GM15510 (cell line): ENCODE measurements around the gene GPR152.

Experiments used
- POLR2A ChIP-seq: IDR thresholded peaks from 3 replicates; pipeline ENCODE4 v1.6.1; 2011; ENCODE audit warnings: borderline replicate concordance; ENCODE audit not compliant: insufficient read length; ENCODE audit errors: extremely low read depth

GPR152 gene

DNA sequence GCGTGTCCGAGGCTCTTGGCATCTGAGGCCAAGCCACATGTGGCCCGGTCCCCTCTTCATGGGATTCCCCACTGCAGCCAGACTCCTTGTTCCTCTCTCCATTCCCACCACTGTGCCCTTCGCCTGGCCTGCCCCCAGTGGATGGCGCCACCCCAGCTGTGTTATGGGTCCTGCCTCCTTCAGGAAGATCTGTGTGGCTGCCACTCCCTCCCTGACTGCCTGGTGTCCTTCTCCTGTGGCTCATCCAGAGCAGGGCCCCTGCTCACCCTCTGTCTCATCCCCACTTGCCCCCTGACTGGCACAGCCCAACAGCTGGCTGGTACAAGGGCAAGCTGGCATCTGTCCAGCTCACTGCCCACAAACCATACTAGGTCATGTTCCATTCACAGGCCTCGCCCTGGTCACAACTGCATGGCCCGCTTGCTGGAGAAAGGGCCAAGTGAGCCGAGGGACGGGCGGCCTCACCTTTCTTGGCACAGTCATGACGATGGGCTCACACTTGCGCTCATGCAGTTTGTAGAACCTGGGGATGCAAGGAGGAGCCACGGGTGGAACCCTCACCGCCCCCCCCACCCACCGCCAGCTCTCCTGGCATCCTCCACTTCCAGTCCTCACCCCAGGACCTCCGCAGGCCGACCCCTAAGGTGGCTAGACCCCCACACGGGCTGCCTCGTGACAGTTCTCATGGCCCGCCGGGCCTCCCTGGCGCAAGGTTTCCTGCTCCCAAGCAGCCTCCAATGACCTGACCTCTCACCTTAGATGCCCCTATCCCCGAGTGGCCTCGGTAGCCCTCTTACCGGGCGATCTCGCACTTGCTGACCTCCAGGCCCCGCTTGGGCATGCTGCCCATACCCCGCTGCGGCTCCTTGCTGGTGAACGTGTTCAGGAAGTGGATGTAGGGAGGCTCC lies 13.0 kb downstream of the GPR152 start:
- TF ChIP-seq POLR2A, result no peak

DNA sequence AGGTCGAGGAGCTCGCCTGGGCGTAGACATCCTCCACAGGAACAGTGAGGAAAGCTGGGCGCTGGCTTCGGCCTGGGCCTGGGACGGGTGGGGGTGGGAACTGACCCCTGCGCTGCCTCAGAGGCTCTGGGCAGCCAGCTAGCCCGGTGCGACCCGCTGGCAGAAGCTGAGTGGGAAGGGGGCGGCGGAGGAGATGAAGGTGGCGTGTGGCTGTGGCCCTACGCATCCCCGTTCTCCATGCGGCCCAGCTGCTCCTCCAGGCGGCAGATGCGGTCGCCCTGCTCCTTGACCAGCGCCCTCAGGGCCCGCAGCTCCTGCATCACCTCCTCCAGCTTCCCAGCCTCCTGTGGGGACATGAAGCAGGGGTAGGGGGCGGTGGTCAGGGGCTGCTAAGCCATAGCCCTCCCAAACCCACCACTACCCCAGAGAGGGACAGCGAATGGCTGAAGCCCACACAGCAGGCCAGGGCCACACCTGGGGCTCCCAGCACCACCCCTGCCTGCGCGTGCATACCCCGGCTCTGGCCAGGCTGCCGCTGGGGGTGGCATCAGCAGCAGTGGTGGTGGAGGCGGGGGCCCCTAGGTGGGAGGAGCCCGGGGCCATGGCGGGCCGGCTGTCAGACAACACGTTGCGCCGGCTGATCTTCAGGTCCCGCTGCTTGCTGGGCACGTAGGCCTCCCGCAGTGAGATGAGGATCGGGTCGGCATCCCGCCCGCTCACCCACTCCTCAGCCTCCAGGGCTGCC lies 14.2 kb downstream of the GPR152 start:
- peak; percentile 82 for TF ChIP-seq POLR2A

DNA sequence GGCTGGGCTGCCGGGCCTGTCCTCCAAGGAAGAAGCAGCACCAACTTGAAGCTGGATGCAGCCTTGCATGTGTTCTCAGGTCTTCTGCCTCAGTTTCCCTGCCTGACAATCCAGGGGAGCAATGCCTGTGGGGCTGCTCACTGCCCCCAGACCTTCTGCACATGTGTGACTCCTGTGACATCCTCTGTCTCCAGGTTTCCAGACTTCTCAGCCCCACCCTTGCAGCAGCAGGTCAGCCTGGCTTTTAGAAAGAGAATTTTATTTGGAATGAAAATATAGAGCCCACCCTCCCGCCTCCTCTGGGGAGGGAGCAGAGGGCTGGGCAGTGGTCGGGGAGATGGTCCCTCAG lies 14.7 kb downstream of the GPR152 start:
- no peak for TF ChIP-seq POLR2A

DNA sequence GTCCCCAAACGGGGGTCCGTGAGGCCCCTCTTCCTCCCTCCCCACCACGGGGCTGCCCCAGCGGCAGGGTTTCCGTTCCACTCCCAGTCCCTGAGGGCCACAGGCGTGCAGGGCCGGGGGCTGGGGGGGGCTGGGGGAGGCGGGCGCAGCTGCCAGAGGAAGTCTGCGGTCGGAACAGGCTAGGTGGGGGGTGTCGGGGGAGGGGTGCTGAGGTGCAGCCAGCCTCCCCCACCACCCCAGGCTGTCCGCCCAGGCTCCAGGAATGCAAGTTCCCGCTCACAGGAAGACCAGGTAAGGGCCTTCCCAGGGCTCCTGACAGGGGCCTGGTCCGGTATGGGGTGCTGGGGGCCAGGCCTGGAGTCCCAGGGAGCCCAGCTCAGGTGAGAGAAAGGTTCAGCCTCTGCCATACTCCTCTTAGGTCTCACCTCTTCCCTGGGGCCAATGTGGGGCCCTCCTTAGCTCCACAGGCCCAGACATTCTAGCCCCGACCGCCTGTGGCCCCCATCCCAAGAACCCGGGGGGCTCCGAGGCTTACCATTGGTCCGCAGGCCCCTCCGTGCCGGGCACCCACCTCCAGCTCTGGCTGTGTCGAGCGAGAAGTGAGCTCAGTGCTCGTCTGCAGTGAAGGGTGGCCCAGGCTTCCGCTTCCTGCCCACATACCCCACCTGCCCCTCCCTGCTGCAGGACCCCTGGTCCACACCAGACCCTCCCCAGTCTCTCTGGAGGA lies 15.3 kb downstream of the GPR152 start, which contains the start of gene PTPRCAP:
PTPRCAP (minus strand) TSS at position 601 of the 727 bp plus-strand sequence; CDS start at position 538, 63 bp downstream.
- peak; percentile 97 for TF ChIP-seq POLR2A

DNA sequence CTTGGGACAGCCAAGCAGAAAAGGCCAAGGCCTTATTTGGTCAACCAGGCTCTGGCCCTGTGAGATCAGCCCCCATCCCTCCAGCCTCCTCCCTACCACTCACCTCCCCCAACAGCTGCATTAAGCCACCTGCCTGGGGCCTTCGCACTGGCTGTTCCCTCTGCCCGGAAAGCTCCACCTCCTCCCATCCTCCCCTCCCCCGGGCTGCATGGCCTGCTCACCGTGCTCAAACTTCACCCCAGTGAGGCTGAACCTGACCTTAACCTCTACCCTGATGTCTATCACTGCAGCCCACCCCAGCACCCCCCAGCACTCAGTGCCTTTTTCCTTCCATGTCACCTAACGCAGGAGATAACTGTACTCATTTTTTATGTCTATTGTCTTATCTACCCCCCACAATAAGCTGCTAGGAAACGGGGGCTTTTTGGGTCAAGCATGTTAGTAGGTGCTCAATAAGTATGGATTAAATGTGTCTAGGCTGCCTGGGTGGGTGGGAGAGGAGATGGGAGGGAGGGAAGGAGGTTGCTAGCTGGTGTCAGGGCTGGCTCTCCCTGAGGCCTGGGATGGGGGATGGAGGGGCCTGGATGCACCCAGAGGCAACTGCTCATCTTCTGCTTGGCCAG lies 16.0 kb downstream of the GPR152 start:
- no peak for TF ChIP-seq POLR2A

DNA sequence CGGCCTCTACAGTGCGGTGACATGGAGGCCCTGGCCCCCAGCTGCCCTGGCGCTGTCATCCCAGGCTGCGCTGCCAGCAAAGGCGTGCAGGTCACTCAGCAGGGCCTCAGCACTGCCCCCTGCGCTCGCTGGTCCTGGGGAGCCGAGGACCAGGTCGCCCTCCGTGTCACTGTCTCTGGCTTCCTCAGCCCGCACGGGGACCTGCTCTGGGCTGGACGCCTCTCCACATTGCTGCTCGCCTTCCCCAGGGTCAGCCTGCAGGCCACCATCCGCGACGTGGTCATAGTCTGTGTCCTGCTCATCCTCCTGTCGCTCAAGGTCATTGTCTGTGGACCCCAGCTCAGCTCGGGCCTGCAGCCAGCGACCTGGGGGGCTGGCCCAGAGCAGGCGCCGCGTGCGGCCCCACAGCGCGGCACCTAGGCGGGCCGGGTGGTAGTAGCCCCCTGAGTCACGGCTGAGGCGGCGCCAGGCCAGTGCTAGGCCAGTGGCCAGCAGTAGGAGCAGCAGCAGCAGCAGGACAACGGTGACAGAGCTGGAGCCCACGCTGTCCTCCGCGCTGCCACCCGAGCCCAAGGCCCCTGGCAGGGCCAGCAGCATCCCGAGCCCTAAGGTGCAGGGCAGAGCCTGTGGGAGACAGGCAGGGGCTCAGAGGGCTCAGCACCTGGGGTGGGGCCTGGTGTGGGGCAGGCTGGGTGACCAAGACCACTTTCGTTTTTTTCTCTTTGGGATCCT lies 16.6 kb downstream of the GPR152 start:
- peak; percentile 49 for TF ChIP-seq POLR2A

DNA sequence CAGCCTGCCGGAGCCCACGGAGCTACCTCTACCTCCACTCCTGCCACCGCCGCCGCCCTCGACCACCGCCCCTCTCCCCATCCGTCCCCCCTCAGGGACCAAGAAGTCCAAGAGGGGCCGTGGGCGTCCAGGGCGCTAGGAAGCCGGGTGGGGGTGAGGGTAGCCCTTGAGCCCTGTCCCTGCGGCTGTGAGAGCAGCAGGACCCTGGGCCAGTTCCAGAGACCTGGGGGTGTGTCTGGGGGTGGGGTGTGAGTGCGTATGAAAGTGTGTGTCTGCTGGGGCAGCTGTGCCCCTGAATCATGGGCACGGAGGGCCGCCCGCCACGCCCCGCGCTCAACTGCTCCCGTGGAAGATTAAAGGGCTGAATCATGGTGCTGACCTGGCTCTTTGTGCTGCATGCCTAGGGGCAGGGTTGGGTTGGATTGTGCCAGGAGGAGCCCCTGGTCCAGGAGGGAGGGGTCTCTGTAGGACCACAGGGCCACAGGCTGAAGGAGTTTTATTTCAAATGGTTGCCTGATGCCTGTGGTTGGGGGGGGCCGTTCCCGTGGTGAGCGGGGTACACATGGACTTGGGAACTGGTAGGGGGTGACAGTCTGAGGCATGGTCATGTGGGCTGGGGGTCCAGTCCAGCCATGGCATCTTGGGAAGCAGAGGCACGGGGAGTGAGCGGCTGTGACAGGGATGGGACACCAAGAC lies 17.4 kb downstream of the GPR152 start:
- TF ChIP-seq POLR2A, result peak; percentile 25

DNA sequence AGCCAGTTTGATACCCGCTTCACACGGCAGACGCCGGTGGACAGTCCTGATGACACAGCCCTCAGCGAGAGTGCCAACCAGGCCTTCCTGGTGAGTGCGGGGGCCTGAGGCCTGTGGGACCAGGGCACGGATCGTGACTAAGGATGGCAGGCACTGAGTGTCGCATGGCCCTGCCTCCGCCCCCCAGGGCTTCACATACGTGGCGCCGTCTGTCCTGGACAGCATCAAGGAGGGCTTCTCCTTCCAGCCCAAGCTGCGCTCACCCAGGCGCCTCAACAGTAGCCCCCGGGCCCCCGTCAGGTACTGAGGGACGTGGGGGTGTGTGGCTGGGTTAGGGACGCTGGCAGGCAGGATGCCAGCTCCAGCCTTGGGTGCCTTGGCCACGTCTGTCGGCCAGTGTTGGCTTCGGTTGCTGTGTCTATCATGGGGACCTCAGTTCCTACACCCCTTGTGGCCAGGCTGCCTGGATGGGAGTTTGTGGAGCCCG lies 18.1 kb downstream of the GPR152 start:
- TF ChIP-seq POLR2A, result peak; percentile 16

DNA sequence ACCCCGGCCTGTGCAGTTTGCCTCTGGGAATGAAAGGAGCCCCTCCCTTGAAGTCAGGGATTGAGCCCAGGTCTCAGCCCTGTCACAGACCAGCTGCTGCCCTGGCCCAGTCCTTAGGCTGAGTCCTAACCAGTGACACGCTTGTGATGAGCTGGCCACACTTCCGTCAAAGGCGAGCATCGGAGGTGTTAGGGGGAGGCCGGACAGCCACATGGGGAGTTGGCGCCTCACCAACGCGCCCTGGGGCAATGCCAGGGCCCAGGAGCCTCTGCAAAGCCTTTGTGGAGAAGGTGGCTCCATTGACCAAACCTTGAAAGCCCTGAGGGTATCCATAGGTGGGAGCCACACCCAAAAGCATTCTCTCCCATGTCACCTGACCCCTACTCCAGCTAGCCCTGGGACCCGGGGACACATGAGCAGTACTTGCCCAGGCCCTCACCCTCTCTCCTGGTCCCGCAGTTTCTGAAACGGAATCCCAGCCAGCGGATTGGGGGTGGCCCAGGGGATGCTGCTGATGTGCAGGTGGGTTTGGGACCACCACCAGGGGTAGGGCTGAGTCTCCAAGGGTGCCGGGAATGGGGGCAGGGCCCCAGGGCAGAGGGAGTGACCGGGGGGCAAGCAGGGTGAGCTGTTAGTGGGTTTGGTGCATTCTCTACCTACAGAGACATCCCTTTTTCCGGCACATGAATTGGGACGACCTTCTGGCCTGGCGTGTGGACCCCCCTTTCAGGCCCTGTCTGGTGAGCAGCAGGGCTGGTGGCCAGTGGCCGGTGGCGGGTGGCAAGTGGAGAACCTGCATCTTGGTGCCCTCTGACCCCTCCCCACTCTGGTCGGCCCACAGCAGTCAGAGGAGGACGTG lies 18.8 kb downstream of the GPR152 start:
- peak; percentile 18 for TF ChIP-seq POLR2A

DNA sequence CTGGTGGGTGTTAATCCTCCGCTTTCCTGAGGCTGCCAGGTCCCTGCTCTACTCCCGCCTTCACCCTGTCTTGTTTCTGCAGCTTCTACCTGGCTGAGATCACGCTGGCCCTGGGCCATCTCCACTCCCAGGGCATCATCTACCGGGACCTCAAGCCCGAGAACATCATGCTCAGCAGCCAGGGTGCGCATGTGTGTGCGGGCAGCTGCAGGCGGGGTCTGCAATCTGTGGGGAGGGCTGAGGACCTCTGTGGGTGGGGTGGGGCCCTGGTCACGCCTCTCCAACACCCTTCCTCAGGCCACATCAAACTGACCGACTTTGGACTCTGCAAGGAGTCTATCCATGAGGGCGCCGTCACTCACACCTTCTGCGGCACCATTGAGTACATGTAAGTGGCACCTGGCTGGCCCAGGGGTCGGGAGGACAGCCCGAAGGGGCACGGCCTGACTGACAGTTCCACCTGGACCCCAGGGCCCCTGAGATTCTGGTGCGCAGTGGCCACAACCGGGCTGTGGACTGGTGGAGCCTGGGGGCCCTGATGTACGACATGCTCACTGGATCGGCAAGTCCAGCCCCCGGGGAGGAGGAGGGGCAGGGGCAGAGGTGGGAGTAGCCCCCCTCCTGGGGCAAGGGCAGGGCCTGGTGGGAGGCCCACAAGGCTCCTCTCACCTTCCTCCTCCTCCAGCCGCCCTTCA lies 19.7 kb downstream of the GPR152 start:
- no peak for TF ChIP-seq POLR2A

DNA sequence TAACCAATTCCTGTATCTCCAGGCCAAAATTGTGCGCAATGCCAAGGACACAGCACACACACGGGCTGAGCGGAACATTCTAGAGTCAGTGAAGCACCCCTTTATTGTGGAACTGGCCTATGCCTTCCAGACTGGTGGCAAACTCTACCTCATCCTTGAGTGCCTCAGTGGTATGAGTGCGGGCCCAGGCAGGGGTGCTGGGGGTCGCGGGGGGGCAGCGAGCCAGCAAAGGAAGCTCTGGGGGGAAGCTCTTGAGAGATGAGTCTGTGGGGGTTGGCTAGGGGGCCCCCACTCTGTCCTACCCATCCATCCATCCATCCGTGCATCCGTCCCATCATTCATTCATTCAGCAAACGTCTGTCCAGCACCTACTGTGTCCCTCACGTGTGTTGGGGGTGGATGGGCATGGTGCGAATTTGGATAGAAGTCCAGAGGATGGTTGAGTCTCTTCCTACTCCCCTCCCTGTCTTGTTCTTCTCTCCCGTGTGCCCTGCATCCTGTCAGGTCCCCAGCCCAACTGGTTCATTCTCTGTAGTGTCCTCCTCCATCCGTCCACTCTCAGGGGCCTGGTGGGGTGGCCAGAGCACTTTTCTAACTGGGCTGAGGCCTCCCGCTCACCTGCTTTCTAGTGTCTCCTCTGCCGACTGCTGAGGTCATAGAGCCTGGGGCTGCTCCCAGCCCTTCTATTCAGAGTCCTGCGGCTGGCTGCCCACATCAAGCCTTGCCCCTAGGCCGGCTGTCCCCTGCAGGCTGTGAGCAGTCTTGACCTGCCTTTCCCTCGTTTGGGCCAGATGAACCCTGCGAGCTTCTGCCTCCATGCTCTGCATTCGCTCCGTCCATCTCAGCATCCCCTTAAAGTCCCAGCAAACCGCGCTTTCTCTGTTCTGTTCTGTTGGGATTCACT lies 20.9 kb downstream of the GPR152 start:
- TF ChIP-seq POLR2A, result no peak

DNA sequence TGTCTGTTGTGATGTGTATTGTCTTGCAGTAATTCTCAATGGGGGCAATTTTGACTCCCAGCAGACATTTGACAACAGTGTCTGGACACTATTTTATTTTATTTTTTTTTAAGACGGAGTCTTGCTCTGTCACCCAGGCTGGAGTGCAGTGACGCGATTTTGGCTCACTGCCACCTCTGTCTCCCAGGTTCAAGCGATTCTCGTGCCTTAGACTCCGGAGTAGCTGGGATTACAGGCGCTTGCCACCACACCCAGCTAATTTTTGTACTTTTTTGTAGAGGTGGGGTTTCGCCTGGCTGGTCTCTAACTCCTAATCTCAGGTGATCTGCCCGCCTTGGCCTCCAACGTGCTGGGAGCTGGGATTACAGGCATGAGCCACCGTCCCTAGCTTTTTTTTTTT lies 22.8 kb downstream of the GPR152 start:
- no peak for TF ChIP-seq POLR2A
